Kidney epithelial cell (primary cell): ENCODE data around the gene USP4. TPM values are rescaled to one million over a fixed set of nuclear protein-coding genes. Genes with fewer than 3 reads are reported as not detected.

Experiments used
- DNase-seq: peaks from one replicate; pipeline ENCODE4 v3.0.0-alpha.2; 2010; ENCODE audit warnings: low read depth
- H3K27me3 ChIP-seq: 2 replicates; pipeline ENCODE4 v1.6.0; 2011; ENCODE audit warnings: low read length; ENCODE audit not compliant: control insufficient read depth, insufficient read depth
- H3K36me3 ChIP-seq: 2 replicates; pipeline ENCODE4 v1.5.1; 2011; ENCODE audit warnings: low read length; ENCODE audit not compliant: control insufficient read depth, insufficient read depth
- H3K4me3 ChIP-seq: 2 replicates; pipeline ENCODE4 v1.5.1; 2011; ENCODE audit warnings: low read depth, mild to moderate bottlenecking, control low read depth, low read length
- total RNA-seq: library from RNA; depleted of rRNA; stranded (reverse); fragments of >200 nt; gene quantifications from 2 replicates; pipeline ENCODE4 v1.2.3, GENCODE V29; 2015
- TF ChIP-seq, protein P1 (sequence below): IDR thresholded peaks from 2 replicates; pipeline ENCODE4 v1.5.1; 2011; ENCODE audit warnings: mild to moderate bottlenecking, moderate library complexity, low read length, control low read depth, inconsistent platforms; ENCODE audit not compliant: insufficient read depth, poor library complexity, severe bottlenecking

Gene USP4
- total RNA-seq, 1 donor from 2014 or later = 24.1 TPM

DNA sequence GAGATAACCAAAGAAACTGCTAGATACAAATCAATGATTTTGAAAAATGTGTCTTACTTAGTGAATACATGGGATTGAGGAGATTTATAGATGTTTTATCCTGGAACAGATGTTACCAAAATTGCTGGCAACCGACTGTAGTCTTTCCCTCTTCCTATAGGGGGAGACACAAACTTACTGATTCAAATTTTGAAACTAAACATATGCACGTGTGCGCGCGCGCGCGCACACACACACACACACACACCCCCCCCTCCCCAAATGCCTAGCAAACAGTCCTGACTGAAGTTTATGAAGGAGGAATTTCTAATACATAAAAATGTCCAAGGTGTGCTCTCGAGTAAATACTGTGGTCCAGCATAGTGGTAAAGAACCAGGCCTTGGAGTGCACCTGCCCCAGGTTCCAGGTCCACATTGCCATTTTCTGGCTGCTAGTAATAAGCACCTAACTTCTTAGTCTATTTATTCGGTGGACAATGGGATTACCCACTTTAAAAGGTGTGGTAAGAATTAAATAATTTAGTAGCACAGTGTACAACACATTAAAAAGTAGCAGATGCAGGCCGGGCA lies 44.3 kb downstream of the USP4 start:
- H3K4me3 ChIP-seq = no peak overlapping the region
- DNase-seq = no peak
- no peaks in the 10 kb centered on the region for H3K27me3 ChIP-seq
- TF ChIP-seq, protein P1, sequence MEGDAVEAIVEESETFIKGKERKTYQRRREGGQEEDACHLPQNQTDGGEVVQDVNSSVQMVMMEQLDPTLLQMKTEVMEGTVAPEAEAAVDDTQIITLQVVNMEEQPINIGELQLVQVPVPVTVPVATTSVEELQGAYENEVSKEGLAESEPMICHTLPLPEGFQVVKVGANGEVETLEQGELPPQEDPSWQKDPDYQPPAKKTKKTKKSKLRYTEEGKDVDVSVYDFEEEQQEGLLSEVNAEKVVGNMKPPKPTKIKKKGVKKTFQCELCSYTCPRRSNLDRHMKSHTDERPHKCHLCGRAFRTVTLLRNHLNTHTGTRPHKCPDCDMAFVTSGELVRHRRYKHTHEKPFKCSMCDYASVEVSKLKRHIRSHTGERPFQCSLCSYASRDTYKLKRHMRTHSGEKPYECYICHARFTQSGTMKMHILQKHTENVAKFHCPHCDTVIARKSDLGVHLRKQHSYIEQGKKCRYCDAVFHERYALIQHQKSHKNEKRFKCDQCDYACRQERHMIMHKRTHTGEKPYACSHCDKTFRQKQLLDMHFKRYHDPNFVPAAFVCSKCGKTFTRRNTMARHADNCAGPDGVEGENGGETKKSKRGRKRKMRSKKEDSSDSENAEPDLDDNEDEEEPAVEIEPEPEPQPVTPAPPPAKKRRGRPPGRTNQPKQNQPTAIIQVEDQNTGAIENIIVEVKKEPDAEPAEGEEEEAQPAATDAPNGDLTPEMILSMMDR = peak; percentile 63
- H3K36me3 ChIP-seq = peaks cover 1% of the 10 kb centered on the region

DNA sequence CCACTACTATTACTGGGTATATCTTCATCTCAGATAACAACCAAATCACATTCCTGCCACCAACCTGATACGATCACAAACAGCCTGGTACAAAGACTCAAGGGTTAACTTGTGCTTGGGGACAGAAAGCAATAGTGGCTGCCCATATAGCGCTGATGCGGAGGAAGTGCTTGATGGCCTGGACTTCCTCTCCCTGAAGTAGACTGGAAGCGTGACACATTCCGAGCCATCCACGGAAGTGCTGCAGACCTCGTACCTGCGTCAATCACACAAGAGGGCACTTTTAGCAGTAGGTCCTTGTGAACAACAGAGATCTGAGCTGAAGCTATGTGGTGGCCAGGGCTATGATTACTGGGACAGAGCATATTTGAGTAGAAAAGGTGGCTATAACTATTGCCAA lies 45.5 kb downstream of the USP4 start:
- Histone ChIP-seq H3K36me3 (peaks cover 1% of the 10 kb centered on the region), H3K4me3 (no peak overlapping the region), H3K27me3 (no peaks in the 10 kb centered on the region)
- no peak for DNase-seq
- TF ChIP-seq, protein P1 = no peak

DNA sequence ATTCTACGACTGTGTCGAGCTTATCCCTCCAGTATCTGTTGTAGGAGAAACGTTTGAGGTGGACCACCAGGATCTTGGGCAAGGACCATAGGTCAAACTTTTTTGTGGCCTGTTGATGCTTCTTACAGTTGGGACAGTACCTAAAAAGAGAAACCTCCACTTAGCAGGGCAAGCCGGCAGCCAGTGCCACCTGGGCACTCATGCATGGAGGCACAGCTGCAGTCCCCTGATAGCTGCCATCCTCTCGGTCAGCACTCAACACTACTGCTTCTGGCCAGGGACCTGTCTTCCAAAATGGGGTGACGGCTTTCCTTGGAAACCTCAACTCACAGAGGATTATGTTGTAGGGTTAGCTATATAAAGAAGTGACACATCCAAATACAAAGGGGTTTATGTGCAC lies 55.9 kb downstream of the USP4 start:
- TF ChIP-seq, protein P1 = no peak
- H3K36me3 ChIP-seq = peaks cover 2% of the 10 kb centered on the region
- no peak for DNase-seq
- no peak overlapping the region for H3K4me3 ChIP-seq
- no peaks in the 10 kb centered on the region for H3K27me3 ChIP-seq

DNA sequence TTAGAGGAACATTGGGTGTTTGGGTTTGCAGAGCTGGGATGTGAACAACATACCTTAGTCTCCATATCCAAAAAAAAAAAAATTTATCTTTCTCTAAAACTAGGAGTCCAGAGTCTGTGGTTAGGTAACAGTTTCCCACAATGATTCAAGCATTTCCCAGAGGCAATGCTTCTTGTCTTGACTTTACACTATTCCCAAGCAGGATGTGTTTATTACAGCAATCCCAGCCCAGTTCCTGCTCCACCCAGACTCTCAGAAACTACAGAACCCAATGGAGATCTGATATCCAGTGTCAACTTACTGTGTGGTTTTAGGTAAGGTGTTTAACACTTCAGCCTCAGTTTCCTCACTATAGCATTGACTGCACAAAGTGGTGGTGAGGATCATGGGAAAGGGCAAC lies 60.5 kb downstream of the USP4 start:
- Histone ChIP-seq H3K27me3 (no peaks in the 10 kb centered on the region), H3K36me3 (peaks cover 2% of the 10 kb centered on the region), H3K4me3 (no peak overlapping the region)
- TF ChIP-seq, protein P1 = no peak
- DNase-seq = no peak

DNA sequence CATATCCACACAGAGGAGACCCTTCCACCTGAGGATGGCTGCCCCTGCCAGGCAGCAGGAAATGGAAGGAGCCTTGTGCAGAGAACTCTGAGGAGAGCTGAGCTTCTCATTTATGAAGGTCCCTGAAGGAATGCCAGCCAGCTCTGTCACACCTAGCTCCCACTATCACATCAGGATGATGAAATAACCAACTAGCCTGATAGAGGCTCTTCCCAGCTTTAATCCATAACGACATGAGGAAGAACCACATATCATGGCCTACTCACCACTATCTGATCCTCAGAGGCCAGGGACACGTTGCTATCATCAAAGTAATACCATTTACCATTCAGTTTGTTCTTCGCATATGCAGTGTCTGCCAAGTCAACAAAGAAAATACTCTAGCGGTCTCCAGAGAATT lies 61.3 kb downstream of the USP4 start:
- no peaks in the 10 kb centered on the region for H3K36me3 ChIP-seq
- no peak overlapping the region for H3K4me3 ChIP-seq
- no peak for DNase-seq
- TF ChIP-seq, protein P1 = no peak
- no peaks in the 10 kb centered on the region for H3K27me3 ChIP-seq

DNA sequence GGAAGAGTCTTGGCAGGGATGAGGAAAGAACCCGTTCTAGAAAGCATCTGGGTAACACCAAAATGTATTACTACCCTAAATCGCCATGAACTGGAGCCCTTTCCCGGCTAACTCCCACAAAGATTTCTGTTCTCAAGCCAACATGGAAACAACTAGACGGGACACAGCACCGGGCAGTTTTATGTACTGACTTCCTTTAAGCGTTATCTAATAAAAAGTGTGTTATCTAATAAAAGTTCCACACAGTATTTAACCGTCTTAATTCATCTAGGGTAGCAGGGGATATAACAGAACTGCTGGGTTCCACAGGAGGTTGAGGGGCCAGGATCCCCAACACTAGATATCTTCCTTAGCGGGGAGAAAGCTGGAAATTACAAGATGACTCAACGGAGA lies 62.5 kb downstream of the USP4 start:
- Histone ChIP-seq H3K27me3 (no peaks in the 10 kb centered on the region), H3K36me3 (no peaks in the 10 kb centered on the region), H3K4me3 (peak overlapping the region; percentile 36)
- DNase-seq = no peak
- TF ChIP-seq, protein P1 = no peak
